Central memory CD4-positive, alpha-beta T cell (primary cell): ENCODE results near the gene DNAH17.

Experiments
- DNase-seq: peaks from one replicate; pipeline ENCODE4 v3.0.0; 2022

The DNAH17 gene

GRCh38 chr17:78449983-78450595 is 127.1 kb downstream of the DNAH17 start:
- no peak for DNase-seq

GRCh38 chr17:78448356-78448993 is 128.7 kb downstream of the DNAH17 start:
- no peak for DNase-seq

- DNase-seq, result no peak
Measured at GRCh38 chr17:78446833-78447232, 130.4 kb downstream of the DNAH17 start.

DNA sequence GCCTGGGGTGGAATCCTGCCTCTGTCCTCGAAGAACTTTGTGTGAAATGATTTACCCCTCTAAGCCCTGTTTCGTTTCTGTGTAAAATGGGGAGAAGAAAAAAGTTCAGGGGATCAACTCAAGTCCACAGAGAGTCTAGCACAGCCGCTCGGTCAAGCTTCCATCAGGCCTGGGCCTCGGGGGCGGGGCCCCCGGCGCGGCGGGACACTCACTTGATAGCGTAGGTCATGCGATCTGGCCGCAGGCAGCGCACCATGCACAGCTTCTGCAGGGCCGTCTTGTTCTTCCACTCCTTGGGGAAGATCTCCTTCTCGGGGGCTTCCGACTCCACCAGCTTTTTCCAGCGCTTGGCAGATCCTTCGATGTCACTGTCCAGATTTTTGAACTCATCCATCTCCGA is 132.8 kb downstream of the DNAH17 start:
- no peak for DNase-seq

- no peak for DNase-seq
Measured at GRCh38 chr17:78442648-78443218, 134.5 kb downstream of the DNAH17 start.

- DNase-seq, result no peak
Measured at GRCh38 chr17:78441271-78441971, 135.8 kb downstream of the DNAH17 start.

DNA sequence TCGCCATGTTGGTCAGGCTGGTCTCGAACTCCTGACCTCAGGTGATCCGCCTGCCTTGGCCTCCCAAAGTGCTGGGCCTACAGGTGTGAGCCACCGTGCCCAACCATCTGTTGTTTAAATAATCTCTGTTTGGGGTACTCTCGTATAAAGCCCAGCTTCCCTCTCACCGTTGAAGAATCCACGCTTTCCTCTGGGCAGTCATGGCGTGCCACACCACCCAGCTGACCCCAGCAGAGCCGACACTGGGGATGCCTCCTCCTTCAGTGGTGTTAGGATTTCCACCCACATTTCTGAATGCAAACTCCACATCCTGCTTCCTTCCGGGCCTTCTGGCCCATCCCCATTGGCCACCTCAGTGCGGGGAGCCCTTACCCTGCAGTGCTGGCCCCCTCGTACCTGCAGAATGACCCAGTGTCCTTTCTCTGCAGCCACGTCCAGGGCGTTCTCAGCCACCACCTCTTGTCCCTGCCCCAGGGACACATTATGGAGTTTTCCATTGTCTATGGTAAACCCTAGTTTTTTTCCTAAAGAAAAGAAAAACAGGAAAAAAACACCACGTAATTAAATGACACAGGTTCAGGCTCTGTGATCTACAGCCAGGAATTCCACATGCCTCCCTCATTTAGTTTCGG is 138.4 kb downstream of the DNAH17 start:
- no peak for DNase-seq

GRCh38 chr17:78438271-78438691 is 138.9 kb downstream of the DNAH17 start:
- DNase-seq, result no peak

- no peak for DNase-seq
Measured at GRCh38 chr17:78437508-78438169, 139.6 kb downstream of the DNAH17 start.

DNA sequence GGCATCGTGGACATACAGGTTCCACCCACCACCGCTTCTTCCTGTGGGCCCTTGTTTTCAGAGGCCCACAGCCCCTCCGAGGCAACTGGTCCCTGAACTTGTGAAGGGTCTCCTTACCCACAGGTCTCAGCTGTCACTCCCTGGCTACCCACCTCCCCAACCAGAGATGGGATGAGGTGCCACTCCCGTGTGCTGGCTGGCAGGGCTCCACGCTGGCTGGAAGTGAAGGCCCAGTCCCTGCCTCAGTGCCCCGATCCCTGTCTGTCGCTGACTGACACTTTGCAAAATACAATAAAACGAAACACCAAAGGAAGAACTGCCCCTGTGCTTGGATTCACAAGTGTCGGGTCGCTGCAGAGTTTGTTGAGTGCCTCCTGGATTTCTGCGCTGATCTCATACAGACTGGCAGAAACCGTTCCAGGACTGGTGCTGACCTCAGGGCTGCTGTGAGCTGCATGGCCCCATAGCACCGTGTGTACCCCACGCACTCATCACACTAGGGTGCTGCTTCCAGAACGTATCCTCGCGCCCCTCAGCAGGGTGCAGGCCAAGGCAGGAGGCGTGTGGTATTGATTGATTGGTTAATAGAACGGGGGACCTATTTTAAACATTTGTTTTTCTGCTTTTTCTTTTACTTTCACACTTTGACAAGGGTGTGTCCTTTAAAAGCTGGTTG is 141.7 kb downstream of the DNAH17 start:
- no peak for DNase-seq

DNA sequence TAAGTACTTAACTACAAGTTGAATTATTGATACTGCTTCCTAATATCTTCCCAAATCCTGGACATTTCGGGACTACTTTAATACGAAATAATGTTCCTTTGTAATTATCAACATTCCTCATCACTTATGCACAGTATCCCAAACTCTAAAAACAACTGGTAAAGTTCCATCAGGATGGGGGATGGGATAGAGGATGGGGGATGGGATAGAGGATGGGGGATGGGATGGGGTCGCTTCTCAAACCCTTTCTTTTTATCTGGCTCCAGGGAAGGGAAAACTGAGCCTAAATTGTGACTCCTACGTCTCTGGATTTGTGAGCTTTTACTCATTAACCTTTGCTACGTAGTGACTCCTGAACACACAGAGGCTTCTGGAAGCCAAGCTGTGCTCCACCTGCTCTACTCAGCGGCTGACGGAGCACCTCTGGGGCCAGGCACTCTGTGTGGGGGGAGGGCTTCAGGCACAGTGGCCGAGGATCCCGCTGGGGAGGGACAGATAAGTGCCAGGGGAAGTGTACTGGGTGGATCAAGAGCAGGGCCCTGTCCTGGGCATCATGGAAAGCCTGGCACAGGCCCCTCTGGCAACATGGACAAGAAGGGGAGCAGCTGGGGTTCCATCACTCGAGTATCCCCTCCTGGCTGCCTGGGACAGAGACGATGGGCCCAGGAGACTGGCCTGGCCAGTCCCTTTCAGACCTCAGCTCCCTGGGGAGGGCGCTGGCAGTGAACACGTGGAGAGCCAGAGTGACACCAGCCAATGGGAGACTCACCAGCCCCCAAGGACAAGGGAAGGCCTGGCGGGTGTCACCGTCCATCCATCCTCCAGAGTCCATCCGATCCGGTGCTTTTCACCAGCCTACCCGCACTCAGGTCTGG is 142.5 kb downstream of the DNAH17 start:
- no peak for DNase-seq

DNA sequence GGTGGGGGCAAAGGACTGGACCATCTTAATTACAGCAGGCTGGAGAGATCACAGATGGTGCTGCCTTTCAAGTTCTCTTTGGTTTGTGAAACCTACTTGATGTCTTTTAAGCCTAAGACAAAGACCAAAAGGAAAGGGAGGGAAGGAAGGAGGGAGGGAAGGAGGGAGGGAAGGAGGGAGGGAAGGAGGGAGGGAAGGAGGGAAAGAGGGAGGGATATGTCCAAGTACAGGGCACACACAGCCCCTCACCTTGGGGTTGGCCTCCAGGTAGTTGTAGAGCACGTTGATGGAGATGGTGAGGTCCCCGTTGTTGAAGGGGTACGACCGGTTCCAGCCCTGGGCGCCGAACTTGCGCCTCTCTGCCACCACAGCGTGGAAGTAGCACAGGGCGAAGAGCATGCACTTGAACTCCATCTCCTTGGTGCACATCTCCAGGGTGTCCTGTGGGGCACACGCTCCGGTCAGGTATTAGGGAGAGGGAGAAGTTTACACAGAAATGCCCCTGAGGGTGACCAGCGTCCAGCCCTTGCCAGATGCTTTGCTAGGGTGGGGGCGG is 143.3 kb downstream of the DNAH17 start:
- DNase-seq, result no peak

GRCh38 chr17:78433013-78433727 is 144.0 kb downstream of the DNAH17 start:
- no peak for DNase-seq

DNA sequence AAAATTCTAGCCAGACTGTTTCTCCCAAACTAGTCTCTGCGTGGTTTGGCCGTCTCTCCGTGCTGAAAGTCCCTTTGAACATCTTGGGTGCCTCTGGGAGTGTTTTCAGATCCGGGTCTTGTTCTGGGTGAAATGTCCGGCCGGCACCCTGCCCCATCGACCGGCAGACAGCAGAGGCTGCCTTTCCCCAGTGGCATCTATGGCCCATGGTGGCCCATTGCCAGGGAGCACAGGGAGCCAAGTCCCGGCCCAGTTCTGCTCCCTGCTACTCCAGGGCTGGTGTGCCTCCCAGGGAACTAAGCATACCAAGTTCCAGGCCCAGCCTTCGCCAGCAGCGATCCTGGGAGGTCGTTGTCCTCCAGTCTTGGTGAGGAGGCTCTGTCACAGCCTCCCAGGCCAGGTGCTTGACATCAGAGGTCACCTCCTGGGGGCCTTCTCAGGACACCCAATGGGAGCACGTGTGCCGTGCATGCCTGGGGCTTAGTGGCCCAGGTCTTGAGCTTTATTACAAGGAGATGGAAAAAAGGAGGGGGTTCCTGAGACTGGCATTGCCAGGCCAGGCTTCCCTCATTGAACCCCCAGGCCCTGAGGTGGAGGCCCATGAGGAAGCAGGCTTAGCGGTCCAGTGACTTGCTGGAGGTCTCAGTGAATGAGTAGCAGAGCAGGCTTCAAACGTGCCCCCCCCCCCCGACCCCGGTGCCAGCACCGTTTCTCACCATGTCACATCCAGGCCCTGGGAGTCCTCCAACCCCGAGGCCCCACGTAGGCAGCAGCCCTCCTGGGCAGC is 144.8 kb downstream of the DNAH17 start:
- DNase-seq, result no peak

DNA sequence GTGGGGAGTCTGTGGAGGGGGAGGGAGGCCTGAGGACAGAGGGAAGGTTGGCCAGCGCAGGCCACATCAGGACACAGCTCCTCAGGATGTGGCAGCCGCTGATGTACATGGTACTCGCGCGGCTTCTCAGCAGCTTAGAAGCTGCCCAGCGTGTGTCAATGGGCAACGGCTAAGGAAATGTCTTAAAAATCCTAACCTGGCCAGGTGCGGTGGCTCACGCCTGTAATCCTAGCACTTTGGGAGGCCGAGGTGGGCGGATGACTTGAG is 145.6 kb downstream of the DNAH17 start:
- no peak for DNase-seq

DNA sequence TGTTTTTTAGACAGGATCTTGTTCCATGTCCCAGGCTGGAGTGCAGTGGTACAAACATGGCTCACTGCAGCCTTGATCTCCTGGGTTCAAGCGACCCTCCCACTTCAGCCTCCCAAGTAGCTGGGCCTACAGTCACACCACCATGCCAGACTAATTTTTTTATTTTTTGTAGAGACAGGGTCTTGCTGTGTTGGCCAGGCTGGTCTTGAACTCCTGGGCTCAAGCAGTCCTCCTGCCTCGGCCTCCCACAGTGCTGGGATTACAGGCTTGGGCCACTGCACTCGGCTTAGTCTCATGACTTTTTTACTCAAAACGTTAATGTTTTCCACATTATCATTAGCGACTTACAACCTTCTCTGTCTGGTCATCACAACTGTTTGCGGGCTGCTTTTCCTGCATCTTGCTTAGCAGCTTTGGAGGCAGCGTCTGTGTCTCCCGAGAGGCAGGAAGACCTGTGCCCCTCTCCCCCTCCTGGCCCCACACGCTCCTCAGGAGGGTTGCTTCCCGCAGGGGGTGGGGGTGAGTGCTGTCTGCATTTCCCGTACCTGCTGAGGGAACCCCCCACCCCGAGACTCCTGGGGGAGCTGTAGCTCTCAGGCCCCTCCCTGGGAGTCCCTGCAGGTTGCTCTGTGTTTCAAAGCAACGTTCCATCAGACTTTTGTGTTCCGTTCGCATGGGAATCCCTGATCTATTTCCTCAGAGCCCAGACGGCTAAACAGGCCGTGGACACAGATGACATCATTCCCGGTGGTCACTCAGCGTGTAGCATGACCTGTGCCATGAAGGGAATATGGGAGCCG is 146.1 kb downstream of the DNAH17 start:
- DNase-seq, result no peak

DNA sequence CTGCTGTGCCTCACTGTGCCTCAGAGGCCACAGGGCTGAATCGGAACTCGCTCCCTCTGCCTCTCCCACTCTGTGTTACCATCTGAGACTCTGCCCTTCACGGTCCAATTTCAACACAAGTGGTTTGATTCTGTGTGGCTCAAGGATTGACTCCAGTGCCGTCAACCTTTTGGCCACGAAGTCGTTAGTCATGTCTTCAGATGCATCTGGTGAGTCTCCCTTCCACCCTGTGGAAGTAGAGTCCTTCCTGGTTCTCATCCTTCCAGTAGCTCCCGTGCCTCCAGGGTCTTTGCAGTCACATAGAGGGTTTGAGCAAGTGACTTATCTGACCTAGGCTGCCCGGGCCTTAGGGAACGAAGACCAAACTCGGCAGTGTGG is 147.6 kb downstream of the DNAH17 start:
- DNase-seq, result no peak

DNA sequence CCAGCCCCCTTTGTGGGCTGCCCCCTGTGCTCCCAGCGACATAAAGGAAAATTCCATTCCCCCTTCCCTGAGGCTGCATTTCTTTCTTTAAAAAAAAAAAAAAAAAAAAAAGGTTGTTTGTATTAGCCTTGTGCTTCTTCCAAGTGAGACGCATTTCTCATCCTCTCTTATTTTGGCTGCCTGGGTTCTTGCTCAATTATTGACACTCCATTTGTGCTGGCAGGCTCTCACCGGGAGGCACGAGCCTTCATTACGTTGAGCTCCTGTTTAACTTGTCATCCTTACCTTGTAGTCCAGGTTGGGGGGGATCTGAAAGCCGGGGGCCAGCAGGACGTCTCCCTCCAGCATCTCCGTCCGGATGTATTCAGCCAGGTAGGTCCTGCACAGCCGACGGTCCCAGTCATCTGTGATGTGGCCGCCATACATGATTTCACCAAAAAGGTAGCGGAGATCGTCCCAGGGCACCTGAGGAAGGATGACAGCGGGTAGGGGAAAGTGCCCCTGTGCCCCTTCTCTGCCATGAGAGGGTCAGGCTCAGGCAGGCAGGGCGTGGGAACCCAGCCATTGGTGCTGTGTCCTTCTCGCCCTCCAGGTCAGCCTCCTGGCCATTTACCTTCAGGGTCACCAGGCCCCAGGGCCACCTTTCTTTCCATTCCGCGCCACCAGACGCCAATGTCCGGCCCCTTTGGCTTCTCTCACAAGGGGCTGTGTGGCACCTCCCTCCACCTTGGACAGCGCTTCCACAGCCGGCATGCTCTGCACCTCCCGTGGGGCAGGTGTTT is 148.2 kb downstream of the DNAH17 start:
- no peak for DNase-seq
